Stimulated activated naive B cell treated with anti-CD40 and anti-IgM and Interleukin-4, amounts not matched to agents 10 μg/mL and 1 μg/mL and 100 μg/mL, for 72 hours (primary cell): ENCODE results near the gene LRRC8C.
"Not testable (repeated sequence)": the region's sequence is repeated elsewhere in the genome, so short reads cannot be mapped to it uniquely, and the experiment has no call there.

Experiments
- ATAC-seq, 2 donors: fragments of 150-1000 bp; cut with Tn5 transposase; replicated peaks; 2 replicates each; pipeline ENCODE4 v1.10.0; 2021; ENCODE audit warnings: moderate library complexity in 1 of 2
- DNase-seq: peaks from one replicate; pipeline ENCODE4 v3.0.0; 2021
- H3K27ac Mint-ChIP-seq: one replicate; pipeline ENCODE4 v1.8.0; 2022; ENCODE audit warnings: mild to moderate bottlenecking, mixed read lengths
- H3K27me3 Mint-ChIP-seq, 2 donors: one replicate each; pipeline ENCODE4 v1.8.0; 2022; ENCODE audit warnings: mixed read lengths in 2 of 2
- H3K36me3 Mint-ChIP-seq, 2 donors: one replicate each; pipeline ENCODE4 v1.8.0; 2022; ENCODE audit warnings: mixed read lengths in 2 of 2, mild to moderate bottlenecking in 1 of 2
- H3K4me1 Mint-ChIP-seq, 2 donors: one replicate each; pipeline ENCODE4 v1.8.0; 2022; ENCODE audit warnings: mixed read lengths in 2 of 2, mild to moderate bottlenecking in 1 of 2
- H3K4me3 Mint-ChIP-seq, 2 donors: one replicate each; pipeline ENCODE4 v1.8.0; 2022; ENCODE audit warnings: mild to moderate bottlenecking in 2 of 2, mixed read lengths in 2 of 2, moderate library complexity in 1 of 2
- H3K9me3 Mint-ChIP-seq, 2 donors: one replicate each; pipeline ENCODE4 v1.8.0; 2022; ENCODE audit warnings: mixed read lengths in 2 of 2, mild to moderate bottlenecking in 1 of 2

LRRC8C gene

GRCh38 chr1:89632657-89633247 is at the start of gene LRRC8C:
Gene LRRC8C, plus strand, starts transcription at chr1:89633120. Its CDS starts 53,354 bp downstream, at chr1:89686474.
- no peaks in the 10 kb centered on the region for H3K9me3 Mint-ChIP-seq
- peak within 1 kb of the TSS; percentile 91 for H3K4me3 Mint-ChIP-seq
- ATAC-seq: peak; percentile 89 to 92
- H3K36me3 Mint-ChIP-seq: peaks cover 8 to 19% of the 10 kb centered on the region in 2 donors
- H3K27ac Mint-ChIP-seq: peak within 1 kb of the TSS; percentile 97
- H3K27me3 Mint-ChIP-seq: no peaks in the 10 kb centered on the region
- H3K4me1 Mint-ChIP-seq: peaks cover 28 to 68% of the 10 kb centered on the region in 2 donors
- peak; percentile 86 for DNase-seq

GRCh38 chr1:89584211-89584610 is 48.7 kb upstream of the LRRC8C start:
- Mint-ChIP-seq H3K27me3 (no peaks in the 10 kb centered on the region), H3K4me1 (peaks cover 8 to 16% of the 10 kb centered on the region in 2 donors), H3K27ac (no peak overlapping the region), H3K36me3 (peaks cover 50 to 64% of the 10 kb centered on the region in 2 donors), H3K9me3 (no peaks in the 10 kb centered on the region), H3K4me3 (no peak overlapping the region)
- ATAC-seq (no peak), DNase-seq (no peak)

- no peak overlapping the region for H3K4me3 Mint-ChIP-seq
- DNase-seq (no peak), ATAC-seq (no peak)
- no peaks in the 10 kb centered on the region for H3K9me3 Mint-ChIP-seq
- H3K36me3 Mint-ChIP-seq: peaks cover 51 to 65% of the 10 kb centered on the region in 2 donors
- no peak overlapping the region for H3K27ac Mint-ChIP-seq
- peaks cover 12 to 22% of the 10 kb centered on the region in 2 donors for H3K4me1 Mint-ChIP-seq
- H3K27me3 Mint-ChIP-seq: no peaks in the 10 kb centered on the region
These were observed 48.1 kb upstream of the LRRC8C start for GRCh38 chr1:89584781-89585180.

DNA sequence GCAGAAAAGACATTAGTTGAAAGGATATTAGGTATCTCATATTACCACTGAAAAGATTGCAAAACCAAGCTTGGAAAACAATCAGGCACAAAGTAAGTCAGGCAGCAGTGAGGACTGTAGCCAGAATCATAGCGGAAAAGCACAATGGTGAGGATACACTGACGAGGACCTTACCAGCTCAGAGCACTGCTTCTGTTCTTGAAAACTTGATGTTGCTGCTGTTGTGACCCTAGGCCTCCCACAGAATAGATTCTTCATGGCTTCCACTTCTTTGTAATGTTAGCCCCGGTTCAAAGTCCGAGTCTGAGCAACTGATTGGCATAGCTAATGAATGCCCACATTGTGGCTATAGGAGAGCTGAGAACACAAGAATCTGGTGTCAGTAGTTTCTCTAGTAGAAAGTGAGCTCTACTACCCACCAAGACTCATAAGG is 45.2 kb upstream of the LRRC8C start:
- Mint-ChIP-seq H3K27ac (no peak overlapping the region), H3K27me3 (no peaks in the 10 kb centered on the region), H3K4me3 (no peak overlapping the region), H3K9me3 (no peaks in the 10 kb centered on the region), H3K4me1 (peaks cover 18 to 27% of the 10 kb centered on the region in 2 donors), H3K36me3 (peaks cover 48 to 57% of the 10 kb centered on the region in 2 donors)
- ATAC-seq (no peak), DNase-seq (no peak)

DNA sequence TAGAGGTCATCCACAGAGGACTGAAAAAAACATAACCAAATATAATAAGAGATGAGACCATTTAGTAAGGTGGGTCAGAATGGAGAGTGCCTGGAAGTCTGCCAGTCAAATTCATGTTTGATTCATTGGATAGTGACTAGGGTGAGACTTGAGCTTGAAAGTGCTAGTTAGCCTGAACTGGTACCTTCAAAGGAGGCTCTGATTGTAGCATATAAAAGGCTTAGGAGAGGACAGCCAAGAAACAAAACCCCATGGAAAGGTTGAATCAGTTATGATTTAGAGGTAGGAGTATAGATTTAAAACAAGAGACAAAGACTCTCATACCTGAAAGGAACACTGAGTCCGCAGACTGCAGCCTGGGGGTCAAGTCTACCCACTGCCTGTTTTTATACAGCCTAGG is 44.4 kb upstream of the LRRC8C start:
- no peak overlapping the region for H3K4me3 Mint-ChIP-seq
- H3K27ac Mint-ChIP-seq: no peak overlapping the region
- H3K9me3 Mint-ChIP-seq: no peaks in the 10 kb centered on the region
- H3K4me1 Mint-ChIP-seq: peaks cover 18 to 29% of the 10 kb centered on the region in 2 donors
- no peak for ATAC-seq
- peaks cover 48 to 53% of the 10 kb centered on the region in 2 donors for H3K36me3 Mint-ChIP-seq
- DNase-seq: no peak
- no peaks in the 10 kb centered on the region for H3K27me3 Mint-ChIP-seq

GRCh38 chr1:89589515-89589914 is 43.4 kb upstream of the LRRC8C start:
- H3K27ac Mint-ChIP-seq: peak overlapping the region; percentile 39
- H3K9me3 Mint-ChIP-seq: no peaks in the 10 kb centered on the region
- DNase-seq: no peak
- no peak overlapping the region for H3K4me3 Mint-ChIP-seq
- peaks cover 45 to 52% of the 10 kb centered on the region in 2 donors for H3K36me3 Mint-ChIP-seq
- no peaks in the 10 kb centered on the region for H3K27me3 Mint-ChIP-seq
- peak; percentile 34 to 61 for ATAC-seq
- H3K4me1 Mint-ChIP-seq: peaks cover 18 to 33% of the 10 kb centered on the region in 2 donors

GRCh38 chr1:89590341-89591080 is 42.4 kb upstream of the LRRC8C start:
- H3K27ac Mint-ChIP-seq: no peak overlapping the region
- DNase-seq (no peak), ATAC-seq (peak in 1 of 2 donors; percentile 41)
- H3K36me3 Mint-ChIP-seq: peaks cover 39 to 44% of the 10 kb centered on the region in 2 donors
- no peaks in the 10 kb centered on the region for H3K27me3 Mint-ChIP-seq
- H3K4me3 Mint-ChIP-seq: no peak overlapping the region
- peaks cover 18 to 33% of the 10 kb centered on the region in 2 donors for H3K4me1 Mint-ChIP-seq
- no peaks in the 10 kb centered on the region for H3K9me3 Mint-ChIP-seq

- Mint-ChIP-seq H3K36me3 (peaks cover 27 to 34% of the 10 kb centered on the region in 2 donors), H3K4me1 (peaks cover 17 to 33% of the 10 kb centered on the region in 2 donors)
- DNase-seq, ATAC-seq, H3K27ac Mint-ChIP-seq, H3K9me3 Mint-ChIP-seq, H3K4me3 Mint-ChIP-seq, H3K27me3 Mint-ChIP-seq: not testable (repeated sequence)
These were observed 40.0 kb upstream of the LRRC8C start for GRCh38 chr1:89592861-89593302.

DNA sequence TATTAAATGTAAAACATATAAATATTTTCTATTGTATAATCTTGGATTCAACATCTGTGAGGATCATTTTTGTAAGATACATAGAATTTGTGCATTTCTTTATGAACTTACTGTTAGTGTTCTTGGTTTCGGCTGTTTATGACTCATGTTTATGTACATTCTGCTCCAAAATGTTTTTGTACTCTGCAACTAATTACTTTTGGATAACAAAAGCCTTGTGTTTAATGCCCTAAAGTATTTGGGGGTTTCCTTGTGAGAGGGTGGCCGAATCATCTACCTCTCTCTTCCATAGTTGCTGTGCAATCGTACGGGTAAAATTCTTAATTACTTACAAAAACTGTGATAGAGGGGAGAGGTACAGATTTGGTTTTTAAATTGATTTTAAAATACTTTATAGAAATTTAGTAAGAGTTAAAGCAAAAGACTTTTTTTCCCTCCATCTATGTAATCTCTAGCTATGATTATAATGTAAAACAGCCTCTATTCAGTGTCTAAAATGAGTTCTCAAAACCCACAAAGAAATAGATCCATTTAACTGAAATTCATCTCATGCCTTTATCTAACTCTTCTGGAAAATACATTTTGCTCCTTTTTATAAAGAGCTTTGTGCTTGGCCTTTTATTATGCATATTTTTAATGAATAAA is 38.7 kb upstream of the LRRC8C start:
- Mint-ChIP-seq H3K4me3 (no peak overlapping the region), H3K27me3 (no peaks in the 10 kb centered on the region), H3K36me3 (peaks cover 22 to 27% of the 10 kb centered on the region in 2 donors), H3K4me1 (peaks cover 13 to 30% of the 10 kb centered on the region in 2 donors), H3K27ac (no peak overlapping the region), H3K9me3 (no peaks in the 10 kb centered on the region)
- no peak for ATAC-seq
- no peak for DNase-seq

DNA sequence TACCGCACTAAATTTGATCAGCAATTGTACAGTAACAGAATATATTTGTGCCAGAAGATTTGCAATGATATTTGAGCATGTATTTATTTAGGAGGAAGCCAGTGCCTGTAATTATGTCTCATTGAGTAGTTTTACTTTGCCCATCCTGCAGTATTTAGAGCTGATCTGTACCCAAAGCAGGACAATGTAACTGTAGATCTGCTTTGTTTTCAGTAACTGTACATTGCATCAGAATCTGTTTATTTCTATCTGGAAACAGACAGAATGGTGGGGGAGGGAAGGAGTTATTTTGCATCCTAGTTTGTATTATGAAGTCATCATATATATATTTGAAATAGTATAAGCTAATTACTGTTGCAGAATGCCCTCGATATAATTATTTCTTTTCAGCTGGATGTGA is 36.2 kb upstream of the LRRC8C start:
- Mint-ChIP-seq H3K4me3 (no peak overlapping the region), H3K27ac (no peak overlapping the region), H3K36me3 (peaks cover 19 to 20% of the 10 kb centered on the region in 2 donors), H3K4me1 (peaks cover 16 to 37% of the 10 kb centered on the region in 2 donors), H3K9me3 (no peaks in the 10 kb centered on the region), H3K27me3 (no peaks in the 10 kb centered on the region)
- DNase-seq (no peak), ATAC-seq (no peak)

GRCh38 chr1:89598450-89599331 is 34.2 kb upstream of the LRRC8C start:
- H3K27ac Mint-ChIP-seq: no peak overlapping the region
- H3K27me3 Mint-ChIP-seq: no peaks in the 10 kb centered on the region
- no peaks in the 10 kb centered on the region for H3K9me3 Mint-ChIP-seq
- H3K4me1 Mint-ChIP-seq: peaks cover 27 to 50% of the 10 kb centered on the region in 2 donors
- peaks cover 5 to 10% of the 10 kb centered on the region in 2 donors for H3K36me3 Mint-ChIP-seq
- ATAC-seq (peak; percentile 53 to 55), DNase-seq (no peak)
- no peak overlapping the region for H3K4me3 Mint-ChIP-seq

DNA sequence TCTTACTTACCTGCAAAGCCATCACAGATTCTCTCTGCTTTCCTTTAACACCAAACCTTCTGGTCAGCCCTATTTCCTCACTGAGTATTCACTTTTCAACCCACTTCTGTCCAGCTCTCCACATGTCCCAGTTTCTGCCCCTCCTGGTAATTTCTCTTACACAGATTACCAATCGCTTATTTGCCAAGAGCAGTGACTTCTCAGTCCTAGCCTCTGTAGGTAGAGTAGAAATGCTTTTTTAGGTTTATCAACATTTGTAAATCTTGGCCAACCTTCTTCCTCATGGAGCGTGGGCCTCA is 33.6 kb upstream of the LRRC8C start:
- H3K4me3 Mint-ChIP-seq: no peak overlapping the region
- ATAC-seq (no peak), DNase-seq (no peak)
- H3K9me3 Mint-ChIP-seq: no peaks in the 10 kb centered on the region
- H3K27ac Mint-ChIP-seq: no peak overlapping the region
- peaks cover 4 to 10% of the 10 kb centered on the region in 2 donors for H3K36me3 Mint-ChIP-seq
- no peaks in the 10 kb centered on the region for H3K27me3 Mint-ChIP-seq
- peaks cover 30 to 54% of the 10 kb centered on the region in 2 donors for H3K4me1 Mint-ChIP-seq

DNA sequence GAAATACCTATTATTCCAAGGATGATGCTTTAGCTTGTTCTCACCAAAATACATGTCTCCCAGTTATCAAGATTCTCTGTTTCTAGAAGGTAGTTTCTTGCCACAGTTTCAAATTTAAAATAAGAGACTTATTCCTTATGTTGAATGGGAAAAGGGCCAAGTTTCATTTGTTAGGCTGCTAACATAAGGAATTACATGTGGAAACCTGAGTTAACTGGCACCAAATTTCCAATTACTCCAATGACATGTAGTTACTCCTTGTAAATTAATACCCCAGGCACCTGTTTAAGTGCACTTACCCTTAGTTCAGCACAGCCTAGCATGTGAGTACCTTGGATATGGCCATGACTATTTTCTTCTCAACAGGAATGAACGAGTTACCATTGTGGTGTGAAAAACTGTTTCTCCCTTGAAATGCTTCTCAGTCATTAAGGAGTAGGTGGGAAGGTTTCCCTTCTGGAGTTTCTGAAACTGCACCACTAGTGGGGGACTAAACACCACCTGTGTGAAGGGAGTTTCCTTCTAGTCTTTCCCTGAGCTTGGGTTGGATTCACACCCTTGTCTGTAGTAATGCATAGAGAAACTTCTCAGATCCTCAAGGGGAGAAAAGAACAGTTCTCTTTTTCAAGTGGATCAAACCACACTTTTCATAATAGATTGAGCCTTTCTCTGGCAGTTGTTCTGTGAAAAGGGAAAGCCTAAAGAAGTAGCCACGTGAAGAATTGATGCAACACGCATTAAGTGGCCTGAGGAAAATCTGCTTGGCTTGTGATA is 32.3 kb upstream of the LRRC8C start:
- H3K4me1 Mint-ChIP-seq: peaks cover 41 to 68% of the 10 kb centered on the region in 2 donors
- peaks cover 11 to 12% of the 10 kb centered on the region in 2 donors for H3K36me3 Mint-ChIP-seq
- ATAC-seq: peak; percentile 47 to 56
- no peak overlapping the region for H3K4me3 Mint-ChIP-seq
- H3K9me3 Mint-ChIP-seq: no peaks in the 10 kb centered on the region
- DNase-seq: no peak
- no peak overlapping the region for H3K27ac Mint-ChIP-seq
- H3K27me3 Mint-ChIP-seq: no peaks in the 10 kb centered on the region
